ENCODE measurements around the gene RPL9. TPM values are rescaled to one million over a fixed set of nuclear protein-coding genes. Genes with fewer than 3 reads are reported as not detected.
"Not testable (repeated sequence)": the region's sequence is repeated elsewhere in the genome, so short reads cannot be mapped to it uniquely, and the experiment has no call there.

RPL9 gene
- total RNA-seq, result 2,228 and 2,588 TPM in 2 replicates

- DNase-seq (ENCODE audit: low read depth in 2 of 2), result peak; percentile 100
Measured at GRCh38 chr4:39458505-39459300, at the start of gene RPL9, which contains the start of gene LIAS. RPL9 (minus strand) TSS chr4:39458922; CDS start chr4:39458439, 483 bp downstream. LIAS (plus strand) TSS chr4:39459056; CDS start chr4:39459118, 62 bp downstream.

- no peak for DNase-seq (ENCODE audit: low read depth in 2 of 2)
Measured at GRCh38 chr4:39505581-39505980, 46.9 kb upstream of the RPL9 start.

- DNase-seq (ENCODE audit: low read depth in 2 of 2), result no peak
Measured at GRCh38 chr4:39504538-39504937, 45.8 kb upstream of the RPL9 start.

- DNase-seq (ENCODE audit: low read depth in 2 of 2), result not testable (repeated sequence)
Measured at GRCh38 chr4:39502664-39503035, 43.9 kb upstream of the RPL9 start.

- peak in 1 of 2 donors; percentile 16 for DNase-seq (ENCODE audit: low read depth in 2 of 2)
Measured at GRCh38 chr4:39502019-39502663, 43.4 kb upstream of the RPL9 start.

GRCh38 chr4:39498727-39499020, 40.0 kb upstream of the RPL9 start:
- DNase-seq (ENCODE audit: low read depth in 2 of 2), result no peak

- DNase-seq (ENCODE audit: low read depth in 2 of 2), result no peak
Measured at GRCh38 chr4:39497909-39498726, 39.4 kb upstream of the RPL9 start.

GRCh38 chr4:39495446-39496213, 36.9 kb upstream of the RPL9 start:
- DNase-seq (ENCODE audit: low read depth in 2 of 2), result no peak

- DNase-seq (ENCODE audit: low read depth in 2 of 2), result no peak
Measured at GRCh38 chr4:39494354-39494753, 35.6 kb upstream of the RPL9 start.

- no peak for DNase-seq (ENCODE audit: low read depth in 2 of 2)
Measured at GRCh38 chr4:39490322-39490721, 31.6 kb upstream of the RPL9 start.

GRCh38 chr4:39486221-39486804, 27.6 kb upstream of the RPL9 start:
- no peak for DNase-seq (ENCODE audit: low read depth in 2 of 2)

- DNase-seq (ENCODE audit: low read depth in 2 of 2), result no peak
Measured at GRCh38 chr4:39484582-39485272, 26.0 kb upstream of the RPL9 start.

GRCh38 chr4:39480902-39481695, 22.4 kb upstream of the RPL9 start:
- no peak for DNase-seq (ENCODE audit: low read depth in 2 of 2)

- no peak for DNase-seq (ENCODE audit: low read depth in 2 of 2)
Measured at GRCh38 chr4:39480251-39480650, 21.5 kb upstream of the RPL9 start.

- DNase-seq (ENCODE audit: low read depth in 2 of 2), result peak in 1 of 2 donors; percentile 16
Measured at GRCh38 chr4:39476187-39476895, 17.6 kb upstream of the RPL9 start.

GRCh38 chr4:39472396-39472795, 13.7 kb upstream of the RPL9 start:
- DNase-seq (ENCODE audit: low read depth in 2 of 2), result no peak

GRCh38 chr4:39470402-39470801, 11.7 kb upstream of the RPL9 start:
- DNase-seq (ENCODE audit: low read depth in 2 of 2), result no peak

- peak; percentile 89 to 90 for DNase-seq (ENCODE audit: low read depth in 2 of 2)
Measured at GRCh38 chr4:39469429-39470077, 10.8 kb upstream of the RPL9 start.

GRCh38 chr4:39467464-39467863, 8.7 kb upstream of the RPL9 start:
- DNase-seq (ENCODE audit: low read depth in 2 of 2), result no peak
